Epithelial cell of prostate (primary cell): ENCODE measurements around the gene TNS3.

ENCODE experiments used
- DNase-seq: peaks from one replicate; pipeline ENCODE4 v3.0.0-alpha.2; 2011; ENCODE audit warnings: low read depth, low spot score
- H3K27ac ChIP-seq: fragments of 450-650 bp; 2 replicates; pipeline ENCODE4 v1.5.1; 2017; ENCODE audit warnings: mild to moderate bottlenecking

Gene TNS3

DNA sequence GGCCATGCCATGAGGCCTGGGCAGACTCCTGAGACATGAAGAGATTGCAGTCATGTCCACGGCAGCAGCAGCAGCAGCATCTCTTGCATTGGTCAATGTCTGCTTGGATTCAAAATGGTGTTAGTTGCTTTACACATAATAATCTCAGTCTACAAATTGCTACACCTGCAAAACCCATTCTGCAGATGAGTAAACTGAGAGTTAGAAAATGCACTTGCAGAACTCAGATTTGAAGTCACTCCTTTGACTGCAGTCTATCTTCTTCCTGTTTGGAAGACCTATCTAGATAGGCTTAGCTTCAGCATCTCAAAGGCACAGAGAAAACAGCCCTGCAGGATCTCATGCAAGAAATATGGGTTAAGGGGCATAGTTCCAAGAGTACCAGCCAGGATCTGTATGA, 350.3 kb downstream of the TNS3 start:
- no peak overlapping the region for H3K27ac ChIP-seq

DNA sequence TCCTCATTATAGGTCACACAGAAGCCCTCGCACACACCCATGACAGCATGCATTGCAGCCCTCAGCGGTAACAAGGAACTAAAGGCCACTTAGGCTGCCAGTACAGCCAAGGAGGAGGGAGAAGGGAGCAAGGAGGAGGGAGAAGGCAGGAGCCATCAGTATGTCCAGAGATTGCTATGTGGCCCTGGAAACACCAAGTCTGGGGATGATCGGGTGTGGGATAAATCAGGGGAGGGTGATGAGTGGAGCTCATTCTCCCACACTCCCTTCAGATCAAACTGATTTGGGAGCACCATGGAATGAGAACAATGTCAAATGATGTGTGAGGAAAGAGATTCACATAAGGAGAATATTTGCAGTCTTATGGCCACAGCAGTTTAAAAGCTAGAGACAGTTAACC, 350.9 kb downstream of the TNS3 start:
- no peak overlapping the region for H3K27ac ChIP-seq
- DNase-seq = no peak

More for the DNA sequence above, 350.3 kb downstream of the TNS3 start:
- DNase-seq = no peak

DNA sequence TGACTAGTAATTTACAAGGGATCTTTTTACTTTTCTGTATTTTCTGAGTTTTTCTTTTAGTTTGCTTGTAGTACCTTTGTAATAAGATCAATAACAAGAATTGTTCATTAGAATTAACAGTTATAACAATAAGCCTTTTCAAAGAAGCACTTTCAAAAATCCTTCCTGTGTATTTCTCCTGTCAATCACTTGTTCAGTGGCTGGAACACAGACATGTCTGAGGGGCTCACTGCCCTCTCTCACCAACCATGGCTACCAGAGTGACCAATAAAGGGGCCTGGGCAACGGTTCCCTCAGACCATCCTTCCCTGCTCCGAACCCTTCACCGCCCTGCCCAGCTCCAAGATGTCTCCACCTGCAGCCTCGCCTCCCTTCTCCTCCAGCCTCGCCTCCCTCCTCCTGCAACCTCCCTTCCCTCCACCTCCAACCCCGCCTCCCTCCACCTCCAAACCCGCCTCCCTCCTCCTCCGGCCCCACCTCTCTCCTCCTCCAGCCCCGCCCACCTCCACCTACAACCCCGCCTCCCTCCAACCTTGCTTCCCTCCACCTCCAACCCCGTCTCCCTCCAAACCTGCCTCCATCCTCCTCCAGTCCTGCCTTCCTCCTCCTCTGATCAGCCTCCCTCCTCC, 353.4 kb downstream of the TNS3 start:
- no peak for DNase-seq
- no peak overlapping the region for H3K27ac ChIP-seq

DNA sequence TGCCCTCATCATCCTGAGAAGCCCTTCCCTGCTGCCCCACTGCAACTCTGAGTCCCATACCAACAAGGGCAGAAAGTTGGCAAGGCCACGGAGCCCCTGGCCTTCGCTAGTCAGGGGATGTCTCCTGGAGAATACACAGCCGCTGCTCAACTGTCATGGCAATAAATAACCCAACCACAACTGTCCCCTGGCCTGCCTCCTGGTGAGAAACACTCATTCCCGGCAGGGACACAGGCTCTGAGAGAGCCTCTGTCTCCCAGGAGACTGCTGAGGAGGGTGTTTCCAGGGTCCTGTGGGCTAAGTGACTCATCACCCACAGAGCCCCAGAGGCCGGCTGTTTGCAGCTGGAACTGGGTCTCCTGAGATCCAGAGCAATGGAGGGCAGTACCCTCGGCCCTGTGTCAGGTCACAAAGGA, 354.1 kb downstream of the TNS3 start:
- H3K27ac ChIP-seq = no peak overlapping the region
- no peak for DNase-seq

DNA sequence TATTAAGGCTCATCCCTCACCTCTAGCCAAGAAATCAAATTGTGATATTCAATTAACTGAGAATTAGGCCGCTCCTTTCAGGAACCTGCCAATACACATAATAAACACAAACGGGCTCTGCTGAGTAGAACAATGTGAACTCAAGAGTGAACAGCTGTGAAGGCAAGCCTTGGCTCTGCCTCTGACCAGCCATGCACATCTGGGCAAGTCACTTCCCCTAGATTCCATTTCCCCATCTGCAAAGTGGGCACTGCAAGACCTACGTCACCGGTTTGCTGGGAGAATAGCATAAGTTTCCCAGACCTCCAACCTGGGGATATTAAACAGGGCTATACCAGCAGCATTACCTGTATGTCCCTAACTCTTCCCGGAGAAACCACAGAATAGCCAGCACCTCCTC, 355.2 kb downstream of the TNS3 start:
- DNase-seq = no peak
- H3K27ac ChIP-seq = no peak overlapping the region

DNA sequence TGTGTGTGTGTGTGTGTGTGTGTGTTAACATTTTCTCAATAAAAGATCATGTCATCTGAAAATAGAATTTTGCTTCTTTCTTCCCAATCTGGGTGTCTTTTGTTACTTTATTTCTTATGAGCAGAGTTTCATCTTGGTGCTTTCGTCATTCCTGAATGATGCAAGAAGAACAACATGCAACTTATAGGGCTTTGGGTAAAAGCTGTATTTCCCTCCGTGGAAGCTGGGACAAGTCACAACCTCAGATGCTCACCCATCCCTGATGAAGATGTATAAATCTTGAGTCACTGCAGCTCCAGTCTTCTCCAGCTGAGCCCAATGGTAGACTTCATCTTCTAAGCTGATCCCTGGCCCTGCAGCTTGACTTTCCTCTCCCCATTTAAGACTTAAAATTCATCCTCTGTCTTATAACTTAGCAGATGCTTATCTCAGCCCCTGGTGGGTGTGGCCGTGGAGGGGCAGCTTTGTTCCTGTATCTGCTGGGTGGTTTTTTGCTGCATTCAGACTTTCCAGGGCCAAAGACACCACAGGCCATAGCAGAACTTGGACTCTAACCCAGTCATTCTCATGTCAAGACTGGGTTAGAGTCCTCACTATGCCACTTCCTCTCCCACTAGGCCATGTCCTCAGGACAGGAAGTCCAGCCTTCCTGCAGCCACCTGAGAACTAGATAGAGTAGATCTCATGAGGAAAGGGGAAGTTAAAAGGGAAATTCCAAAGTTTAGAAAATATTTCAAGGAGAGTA, 356.4 kb downstream of the TNS3 start:
- DNase-seq = no peak
- H3K27ac ChIP-seq = no peak overlapping the region
